IPS DF 4.7 (cell line): ENCODE data around the gene HEXD.
"Not testable (repeated sequence)": the region's sequence is repeated elsewhere in the genome, so short reads cannot be mapped to it uniquely, and the experiment has no call there.

Experiments
- DNase-seq: peaks from one replicate; pipeline ENCODE4 v3.0.0-alpha.2; 2013; ENCODE audit warnings: low spot score; ENCODE audit errors: extremely low read depth

Gene HEXD

GRCh38 chr17:82396601-82397435 lies 21.3 kb upstream of the HEXD start:
- DNase-seq, result no peak

DNA sequence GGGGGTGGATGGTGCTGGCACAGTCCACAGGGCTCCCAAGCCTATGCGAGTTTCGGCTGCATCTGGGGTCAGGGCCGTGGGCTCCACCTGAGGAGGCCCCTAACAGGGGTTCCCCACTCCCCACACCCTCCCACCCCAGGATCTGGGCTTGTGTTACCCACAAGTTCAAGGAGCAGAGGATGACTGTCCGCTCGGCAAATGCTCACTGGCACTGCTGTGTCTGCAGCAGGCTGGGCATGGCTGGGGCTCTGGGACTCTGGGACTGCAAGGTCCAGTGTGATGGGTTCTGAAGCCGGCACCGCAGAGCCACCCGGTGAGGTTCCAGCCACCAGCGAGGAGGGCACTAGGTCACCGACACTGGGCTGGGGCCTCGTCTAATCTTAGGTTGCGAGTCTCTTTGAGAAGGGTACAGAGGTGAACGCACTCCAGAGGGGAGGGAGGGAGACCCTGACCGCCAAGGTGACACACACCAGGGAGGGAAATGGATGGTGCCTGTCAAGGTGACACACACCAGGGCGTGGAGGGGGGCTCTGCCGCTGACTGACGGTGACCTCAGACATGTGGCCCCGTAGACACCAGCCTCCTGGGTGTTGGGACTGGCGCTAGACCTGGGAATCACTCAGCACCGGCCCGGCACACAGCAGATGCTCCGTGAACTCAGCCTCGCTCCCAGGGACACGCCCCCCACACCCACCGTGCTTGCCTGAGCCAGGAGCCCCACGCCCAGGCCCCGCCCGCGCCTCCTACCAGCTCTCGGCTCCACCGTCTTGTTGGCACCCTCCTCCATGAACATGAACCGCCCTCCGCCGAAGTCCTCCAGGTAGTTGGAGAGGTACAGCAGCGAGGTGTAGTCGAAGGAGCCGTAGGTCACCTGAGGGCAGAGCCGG lies 20.5 kb upstream of the HEXD start:
- DNase-seq, result no peak

GRCh38 chr17:82399041-82399441 lies 19.1 kb upstream of the HEXD start:
- DNase-seq, result no peak

- no peak for DNase-seq
Measured at GRCh38 chr17:82399601-82400101, 18.5 kb upstream of the HEXD start.

- DNase-seq, result no peak
Measured at GRCh38 chr17:82400206-82400605, 17.9 kb upstream of the HEXD start.

GRCh38 chr17:82400830-82401229 lies 17.3 kb upstream of the HEXD start:
- DNase-seq, result no peak

- no peak for DNase-seq
Measured at GRCh38 chr17:82402865-82403264, 15.3 kb upstream of the HEXD start.

- DNase-seq, result no peak
Measured at GRCh38 chr17:82403662-82404660, 14.2 kb upstream of the HEXD start.

DNA sequence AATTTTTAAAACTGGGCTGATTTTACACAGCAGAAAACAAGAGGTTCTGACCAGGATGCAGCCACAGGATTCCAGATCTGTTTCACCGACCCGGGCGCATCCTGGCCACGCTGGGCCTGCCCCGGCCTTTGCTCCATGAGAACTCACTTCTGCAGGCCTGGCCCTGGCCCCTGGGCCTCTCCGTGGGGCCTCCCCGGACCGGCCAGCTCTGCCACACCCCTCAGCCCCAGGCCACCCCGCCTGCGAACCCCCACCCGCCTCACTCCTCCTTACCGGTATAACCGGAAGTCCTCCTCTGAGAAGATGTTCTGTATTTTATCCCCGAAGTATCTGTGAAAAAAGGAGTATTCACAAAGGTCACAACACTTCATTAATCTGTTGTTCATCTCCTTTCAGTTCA lies 13.1 kb upstream of the HEXD start:
- no peak for DNase-seq

DNA sequence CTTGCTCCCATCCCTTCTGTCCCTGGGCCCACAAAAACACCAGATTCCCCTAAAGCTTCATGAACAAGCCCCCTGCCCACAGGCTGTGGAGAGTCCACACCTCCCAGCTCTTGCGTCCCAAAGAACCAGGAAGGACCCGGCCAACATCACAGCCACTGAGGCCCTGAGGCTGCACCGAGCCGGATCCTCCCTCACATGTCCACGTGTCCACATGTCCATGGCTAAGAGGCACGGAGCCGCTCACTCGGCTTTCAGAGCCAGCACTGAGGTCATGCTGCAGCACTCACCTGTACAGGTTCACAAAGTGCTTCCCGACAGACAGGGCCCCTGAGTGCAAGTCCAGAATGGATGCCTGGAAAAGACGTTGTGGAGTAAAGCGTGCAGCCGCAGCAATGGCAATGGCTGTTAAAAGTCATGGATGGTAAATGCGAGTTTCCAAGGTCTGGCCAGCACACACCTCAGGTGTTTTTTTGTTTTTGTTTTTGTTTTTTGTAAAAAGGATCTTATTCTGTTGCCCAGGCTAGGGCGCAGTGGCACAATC lies 11.9 kb upstream of the HEXD start:
- DNase-seq, result no peak

DNA sequence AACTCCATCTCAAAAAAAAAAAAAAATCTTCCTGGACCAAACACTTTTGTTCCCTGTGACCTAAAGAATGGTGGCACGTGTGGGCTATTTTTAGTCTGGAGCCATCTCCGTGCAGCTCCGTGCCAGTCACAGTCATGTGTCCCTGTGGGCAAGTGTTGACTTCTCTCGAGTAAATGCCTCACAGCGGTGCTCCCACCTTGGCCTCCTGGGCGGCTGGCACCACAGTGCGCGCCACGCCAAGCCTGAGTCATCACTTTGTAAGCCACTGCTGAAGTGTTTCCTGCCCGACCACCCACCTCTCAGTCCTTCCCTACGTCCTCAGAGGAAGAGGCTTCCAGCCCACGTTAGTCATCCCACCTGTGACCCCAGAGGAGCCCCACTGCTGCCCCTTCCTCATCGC lies 10.9 kb upstream of the HEXD start:
- no peak for DNase-seq

GRCh38 chr17:82408288-82408937 lies 9.7 kb upstream of the HEXD start:
- DNase-seq, result no peak

- DNase-seq, result no peak
Measured at GRCh38 chr17:82408938-82409318, 9.2 kb upstream of the HEXD start.

DNA sequence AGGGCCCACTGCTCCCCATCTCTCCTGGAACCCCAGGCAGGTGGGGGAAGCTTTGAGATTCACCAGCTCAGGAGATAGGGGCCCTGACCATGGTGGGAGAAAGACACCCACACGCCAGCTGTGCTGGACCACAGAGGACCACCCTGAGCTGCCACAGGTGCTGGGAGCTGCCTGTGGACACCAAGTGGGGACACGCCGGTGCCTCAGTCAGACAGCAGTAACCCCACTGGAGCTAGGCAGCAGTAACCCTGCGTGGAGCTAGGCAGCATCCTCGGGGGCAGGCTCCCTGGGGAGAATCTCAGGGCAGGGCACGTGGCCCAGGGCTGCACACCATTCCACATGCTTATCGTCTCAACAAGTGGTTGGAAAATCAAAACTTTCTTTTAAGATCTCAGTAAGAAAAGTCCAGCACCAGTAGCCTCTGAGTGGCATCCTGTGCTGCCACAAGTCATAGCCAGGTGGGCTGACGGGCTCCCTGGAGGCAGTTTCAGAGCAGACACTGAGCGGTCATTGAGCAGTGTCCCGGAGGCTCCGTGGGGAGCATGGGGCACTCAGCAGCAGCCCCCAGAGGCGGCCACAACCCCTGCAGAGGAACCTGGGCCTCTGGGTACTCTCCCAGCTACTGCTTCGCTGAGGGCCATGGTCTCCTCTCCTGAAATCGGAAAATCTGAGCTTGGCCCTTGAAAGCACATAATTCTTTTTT lies 8.0 kb upstream of the HEXD start:
- no peak for DNase-seq

- no peak for DNase-seq
Measured at GRCh38 chr17:82411396-82412053, 6.6 kb upstream of the HEXD start.

DNA sequence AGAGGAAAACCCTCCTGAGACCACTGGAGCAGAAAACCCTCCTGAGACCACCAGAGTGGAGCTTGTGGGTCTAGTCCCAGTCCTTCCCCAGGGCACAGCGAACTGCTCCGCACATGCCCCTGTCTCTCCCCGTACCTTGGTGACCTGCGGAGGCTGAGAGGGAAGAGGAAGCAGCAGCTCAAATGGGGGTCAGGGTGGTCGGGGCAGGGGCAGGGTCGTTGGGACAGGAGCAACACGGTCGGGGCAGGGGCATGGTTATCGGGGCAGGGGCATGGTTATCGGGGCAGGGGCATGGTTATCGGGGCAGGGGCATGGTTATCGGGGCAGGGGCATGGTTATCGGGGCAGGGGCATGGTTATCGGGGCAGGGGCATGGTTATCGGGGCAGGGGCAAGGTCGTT lies 6.1 kb upstream of the HEXD start:
- DNase-seq, result not testable (repeated sequence)

- no peak for DNase-seq
Measured at GRCh38 chr17:82412535-82413520, 5.3 kb upstream of the HEXD start.
